Measurements from ENCODE around the gene NQO2.
"Not testable (repeated sequence)": the region's sequence is repeated elsewhere in the genome, so short reads cannot be mapped to it uniquely, and the experiment has no call there.

DNA sequence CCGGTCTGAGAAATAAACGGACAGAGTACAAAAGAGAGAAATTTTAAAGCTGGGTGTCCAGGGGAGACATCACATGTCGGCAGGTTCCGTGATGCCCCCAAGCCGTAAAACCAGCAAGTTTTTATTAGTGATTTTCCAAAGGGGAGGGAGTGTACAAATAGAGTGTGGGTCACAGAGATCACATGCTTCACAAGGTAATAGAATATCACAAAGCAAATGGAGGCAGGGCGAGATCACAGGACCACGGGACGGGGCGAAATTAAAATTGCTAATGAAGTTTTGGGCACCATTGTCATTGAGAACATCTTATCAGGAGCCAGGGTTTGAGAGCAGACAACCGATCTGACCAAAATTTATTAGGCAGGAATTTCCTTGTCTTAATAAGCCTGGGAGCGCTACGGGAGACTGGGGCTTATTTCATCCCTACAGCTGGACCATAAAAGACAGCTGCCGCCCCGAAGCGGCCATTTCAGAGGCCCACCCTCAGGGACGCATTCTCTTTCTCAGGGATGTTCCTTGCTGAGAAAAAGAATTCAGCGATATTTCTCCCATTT lies 9.1 kb downstream of the NQO2 start:
- TF ChIP-seq, protein P1, sequence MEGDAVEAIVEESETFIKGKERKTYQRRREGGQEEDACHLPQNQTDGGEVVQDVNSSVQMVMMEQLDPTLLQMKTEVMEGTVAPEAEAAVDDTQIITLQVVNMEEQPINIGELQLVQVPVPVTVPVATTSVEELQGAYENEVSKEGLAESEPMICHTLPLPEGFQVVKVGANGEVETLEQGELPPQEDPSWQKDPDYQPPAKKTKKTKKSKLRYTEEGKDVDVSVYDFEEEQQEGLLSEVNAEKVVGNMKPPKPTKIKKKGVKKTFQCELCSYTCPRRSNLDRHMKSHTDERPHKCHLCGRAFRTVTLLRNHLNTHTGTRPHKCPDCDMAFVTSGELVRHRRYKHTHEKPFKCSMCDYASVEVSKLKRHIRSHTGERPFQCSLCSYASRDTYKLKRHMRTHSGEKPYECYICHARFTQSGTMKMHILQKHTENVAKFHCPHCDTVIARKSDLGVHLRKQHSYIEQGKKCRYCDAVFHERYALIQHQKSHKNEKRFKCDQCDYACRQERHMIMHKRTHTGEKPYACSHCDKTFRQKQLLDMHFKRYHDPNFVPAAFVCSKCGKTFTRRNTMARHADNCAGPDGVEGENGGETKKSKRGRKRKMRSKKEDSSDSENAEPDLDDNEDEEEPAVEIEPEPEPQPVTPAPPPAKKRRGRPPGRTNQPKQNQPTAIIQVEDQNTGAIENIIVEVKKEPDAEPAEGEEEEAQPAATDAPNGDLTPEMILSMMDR (IDR thresholded peaks at IDR 0.05; ENCODE audit: borderline replicate concordance, extremely low read depth, low read length, poor library complexity, severe bottlenecking), result not testable (repeated sequence)
- not testable (repeated sequence) for TF ChIP-seq EZH2 (IDR thresholded peaks at IDR 0.05; ENCODE audit: borderline replicate concordance, low read depth, low read length, severe bottlenecking)

All from DND-41 (cell line).